22Rv1 (cell line): ENCODE measurements around the gene GSG1L2.

Source experiments
- H3K27ac ChIP-seq: fragments of 450-650 bp; 2 replicates; pipeline ENCODE4 v1.5.1; 2017
- CTCF ChIP-seq: fragments of 450-650 bp; IDR thresholded peaks from 2 replicates; pipeline ENCODE4 v1.5.1; 2017; ENCODE audit warnings: mild to moderate bottlenecking
- ZFX ChIP-seq: fragments of 450-650 bp; IDR thresholded peaks from 2 replicates; pipeline ENCODE4 v1.6.1; 2017; ENCODE audit warnings: antibody characterized with exemption, borderline replicate concordance

The GSG1L2 gene

GRCh38 chr17:9821921-9822320 lies at the start of gene GSG1L2:
GSG1L2 (minus strand) TSS chr17:9822079; CDS start chr17:9822071, 8 bp downstream.
- H3K27ac ChIP-seq, result no peak within 1 kb of the TSS
- no peak for TF ChIP-seq ZFX
- TF ChIP-seq CTCF, result no peak

GRCh38 chr17:9868552-9868951 lies 46.7 kb upstream of the GSG1L2 start:
- TF ChIP-seq CTCF (no peak), ZFX (no peak)
- H3K27ac ChIP-seq, result no peak overlapping the region

- no peak for TF ChIP-seq CTCF
- TF ChIP-seq ZFX, result no peak
- H3K27ac ChIP-seq, result no peak overlapping the region
Observed at GRCh38 chr17:9865586-9865985, 43.7 kb upstream of the GSG1L2 start.

- no peak overlapping the region for H3K27ac ChIP-seq
- no peak for TF ChIP-seq ZFX
- TF ChIP-seq CTCF, result no peak
Observed at GRCh38 chr17:9862949-9863348, 41.1 kb upstream of the GSG1L2 start.

- TF ChIP-seq ZFX (no peak), CTCF (no peak)
Observed at GRCh38 chr17:9862220-9862619, 40.3 kb upstream of the GSG1L2 start.

GRCh38 chr17:9860851-9861250 lies 39.0 kb upstream of the GSG1L2 start:
- H3K27ac ChIP-seq, result no peak overlapping the region
- TF ChIP-seq ZFX (no peak), CTCF (no peak)

More at GRCh38 chr17:9862220-9862619, 40.3 kb upstream of the GSG1L2 start:
- H3K27ac ChIP-seq, result no peak overlapping the region

- TF ChIP-seq CTCF, result no peak
- no peak overlapping the region for H3K27ac ChIP-seq
Observed at GRCh38 chr17:9859781-9860180, 37.9 kb upstream of the GSG1L2 start.
